Upper lobe of left lung (tissue), 4 donors: ENCODE measurements around the gene CHDH.

Experiments used
- CTCF ChIP-seq, 6 experiments: fragments of 450-650 bp in 4 of 6; fragments of 200-600 bp in 2 of 6; sonication (generic) in 2 of 6; IDR thresholded peaks; one replicate each; pipeline ENCODE4 v1.5.1; 2016 to 2019; ENCODE audit warnings: antibody characterized with exemption in 6 of 6
- EP300 ChIP-seq, 4 donors: sonication (generic); formaldehyde crosslinking; IDR thresholded peaks; one replicate each; pipeline ENCODE4 v1.5.1; 2017; ENCODE audit warnings: antibody characterized with exemption in 4 of 4, control low read depth in 2 of 4

- TF ChIP-seq EP300 (IDR thresholded peaks at IDR 0.05) (no peak), CTCF (IDR thresholded peaks at IDR 0.05) (no peak)
These were observed 12.0 kb upstream of the CHDH start for GRCh38 chr3:53858096-53858741.
